ENCODE measurements around the gene EVC2. TPM values are rescaled to one million over a fixed set of nuclear protein-coding genes. Genes with fewer than 3 reads are reported as not detected.

Gene EVC2
- total RNA-seq, 1 donor from 2014 or later, result 16.9 TPM

GRCh38 chr4:5749568-5749967, 41.2 kb upstream of the EVC2 start:
- H3K36me3 Mint-ChIP-seq, result peaks cover 35% of the 10 kb centered on the region
- no peak overlapping the region for H3K4me3 Mint-ChIP-seq
- no peak for TF ChIP-seq CTCF (IDR thresholded peaks at IDR 0.05; ENCODE audit: unreplicated experiment)

GRCh38 chr4:5747738-5748375, 39.5 kb upstream of the EVC2 start:
- Mint-ChIP-seq H3K4me3 (no peak overlapping the region), H3K27ac (no peak overlapping the region), H3K9me3 (no peaks in the 10 kb centered on the region), H3K36me3 (peaks cover 34% of the 10 kb centered on the region), H3K27me3 (ENCODE audit: low read depth) (no peaks in the 10 kb centered on the region), H3K4me1 (no peaks in the 10 kb centered on the region)
- DNase-seq (ENCODE audit: low spot score in 2 of 2, unreplicated experiment in 2 of 2), result peak in 1 of 2 experiments; percentile 7
- TF ChIP-seq CTCF (IDR thresholded peaks at IDR 0.05; ENCODE audit: unreplicated experiment), result no peak

More at GRCh38 chr4:5749568-5749967, 41.2 kb upstream of the EVC2 start:
- no peaks in the 10 kb centered on the region for H3K27me3 Mint-ChIP-seq (ENCODE audit: low read depth)
- no peak for DNase-seq (ENCODE audit: low spot score in 2 of 2, unreplicated experiment in 2 of 2)
- H3K9me3 Mint-ChIP-seq, result no peaks in the 10 kb centered on the region
- H3K4me1 Mint-ChIP-seq, result no peaks in the 10 kb centered on the region
- no peak overlapping the region for H3K27ac Mint-ChIP-seq

GRCh38 chr4:5746829-5747737, 38.7 kb upstream of the EVC2 start:
- H3K9me3 Mint-ChIP-seq, result no peaks in the 10 kb centered on the region
- no peak overlapping the region for H3K27ac Mint-ChIP-seq
- no peaks in the 10 kb centered on the region for H3K4me1 Mint-ChIP-seq
- no peak overlapping the region for H3K4me3 Mint-ChIP-seq
- H3K36me3 Mint-ChIP-seq, result peaks cover 34% of the 10 kb centered on the region
- no peaks in the 10 kb centered on the region for H3K27me3 Mint-ChIP-seq (ENCODE audit: low read depth)
- peak in 1 of 2 experiments; percentile 20 for DNase-seq (ENCODE audit: low spot score in 2 of 2, unreplicated experiment in 2 of 2)
- no peak for TF ChIP-seq CTCF (IDR thresholded peaks at IDR 0.05; ENCODE audit: unreplicated experiment)

GRCh38 chr4:5746250-5746649, 37.9 kb upstream of the EVC2 start:
- no peak for TF ChIP-seq CTCF (IDR thresholded peaks at IDR 0.05; ENCODE audit: unreplicated experiment)
- no peak overlapping the region for H3K27ac Mint-ChIP-seq
- H3K9me3 Mint-ChIP-seq, result no peaks in the 10 kb centered on the region
- H3K4me1 Mint-ChIP-seq, result no peaks in the 10 kb centered on the region
- H3K4me3 Mint-ChIP-seq, result no peak overlapping the region
- DNase-seq (ENCODE audit: low spot score in 2 of 2, unreplicated experiment in 2 of 2), result no peak
- H3K27me3 Mint-ChIP-seq (ENCODE audit: low read depth), result no peaks in the 10 kb centered on the region
- H3K36me3 Mint-ChIP-seq, result peaks cover 34% of the 10 kb centered on the region

GRCh38 chr4:5742968-5743367, 34.6 kb upstream of the EVC2 start:
- no peaks in the 10 kb centered on the region for H3K4me1 Mint-ChIP-seq
- no peak for TF ChIP-seq CTCF (IDR thresholded peaks at IDR 0.05; ENCODE audit: unreplicated experiment)
- no peak for DNase-seq (ENCODE audit: low spot score in 2 of 2, unreplicated experiment in 2 of 2)
- no peaks in the 10 kb centered on the region for H3K27me3 Mint-ChIP-seq (ENCODE audit: low read depth)
- no peaks in the 10 kb centered on the region for H3K9me3 Mint-ChIP-seq
- no peak overlapping the region for H3K4me3 Mint-ChIP-seq
- no peak overlapping the region for H3K27ac Mint-ChIP-seq
- H3K36me3 Mint-ChIP-seq, result peaks cover 26% of the 10 kb centered on the region
